IMR-90 (cell line): ENCODE measurements around the gene HOXB6. TPM values are rescaled to one million over a fixed set of nuclear protein-coding genes. Genes with fewer than 3 reads are reported as not detected.

ENCODE experiments used
- ATAC-seq: fragments of 200-7000 bp; cut with Tn5 transposase; 2 replicates; pipeline ENCODE4 v1.9.1; 2020; ENCODE audit warnings: low read depth, mild to moderate bottlenecking, moderate library complexity
- BruUV-seq: library from RNA; stranded (reverse); fragments of 400-500 nt; replicated peaks from 2 replicates; lab custom pipeline; 2021; lab: Mats Ljungman, UMichigan
- CTCF ChIA-PET: fragments of 300-600 bp; formaldehyde crosslinking; extraction: SDS; loops from one replicate; lab custom pipeline; 2021; ENCODE audit warnings: antibody characterized with exemption; lab: Yijun Ruan, JAX
- POLR2A ChIA-PET: fragments of 300-600 bp; sonication (Branson Sonifier 250); formaldehyde crosslinking; loops from one replicate; lab custom pipeline; 2022; ENCODE audit warnings: antibody characterized with exemption; ENCODE audit not compliant: unreplicated experiment; lab: Charles Lee
- DNase-seq: peaks from one replicate; pipeline ENCODE4 v3.0.0; 2013
- H2AFZ ChIP-seq: replicated peaks from 2 replicates; pipeline ENCODE3; 2013; ENCODE audit warnings: low read length, mild to moderate bottlenecking; ENCODE audit not compliant: poor library complexity
- H2AK5ac ChIP-seq: 2 replicates; pipeline ENCODE4 v1.6.1; 2013; ENCODE audit warnings: low read depth, low read length, inconsistent platforms
- H2AK9ac ChIP-seq: replicated peaks from 2 replicates; pipeline ENCODE3; 2013; ENCODE audit warnings: mild to moderate bottlenecking, low read depth, low read length, moderate library complexity; ENCODE audit not compliant: poor library complexity
- H2BK120ac ChIP-seq: 2 replicates; pipeline ENCODE4 v1.6.1; 2013; ENCODE audit warnings: low read depth, low read length, inconsistent platforms
- H2BK15ac ChIP-seq: 3 replicates; pipeline ENCODE4 v1.6.1; 2013; ENCODE audit warnings: low read depth, low read length, inconsistent platforms
- H2BK20ac ChIP-seq: 2 replicates; pipeline ENCODE4 v1.6.1; 2013; ENCODE audit warnings: low read depth, mild to moderate bottlenecking, inconsistent platforms, low read length, moderate library complexity
- H2BK5ac ChIP-seq: 2 replicates; pipeline ENCODE4 v1.6.1; 2013; ENCODE audit warnings: mild to moderate bottlenecking, low read depth, low read length, inconsistent platforms; ENCODE audit not compliant: poor library complexity, severe bottlenecking
- H3K14ac ChIP-seq: replicated peaks from 2 replicates; pipeline ENCODE4 v1.6.1; 2013; ENCODE audit warnings: low read depth, low read length, inconsistent platforms
- H3K18ac ChIP-seq: 2 replicates; pipeline ENCODE4 v1.6.1; 2013; ENCODE audit warnings: low read depth, low read length, control low read depth
- H3K23ac ChIP-seq: 2 replicates; pipeline ENCODE4 v1.6.1; 2013; ENCODE audit warnings: low read depth, low read length, inconsistent platforms
- H3K27ac ChIP-seq: 2 replicates; pipeline ENCODE4 v1.5.1; 2013; ENCODE audit warnings: mild to moderate bottlenecking, control low read depth, low read length; ENCODE audit not compliant: insufficient read depth
- H3K27me3 ChIP-seq: 2 replicates; pipeline ENCODE4 v1.6.1; 2013; ENCODE audit warnings: low read length; ENCODE audit not compliant: control insufficient read depth, insufficient read depth
- H3K36me3 ChIP-seq: 2 replicates; pipeline ENCODE4 v1.6.1; 2013; ENCODE audit warnings: low read length, mixed read lengths; ENCODE audit not compliant: control insufficient read depth, insufficient read depth
- H3K4ac ChIP-seq: 2 replicates; pipeline ENCODE4 v1.6.1; 2013; ENCODE audit warnings: low read depth, low read length, inconsistent platforms
- H3K4me1 ChIP-seq: 2 replicates; pipeline ENCODE4 v1.6.1; 2013; ENCODE audit warnings: low read length, mixed read lengths; ENCODE audit not compliant: control insufficient read depth, insufficient read depth
- H3K4me2 ChIP-seq: 2 replicates; pipeline ENCODE4 v1.6.1; 2013; ENCODE audit warnings: low read depth, mild to moderate bottlenecking, control low read depth, low read length, moderate library complexity
- H3K4me3 ChIP-seq: 2 replicates; pipeline ENCODE4 v1.5.1; 2013; ENCODE audit warnings: low read depth, mild to moderate bottlenecking, control low read depth, low read length, moderate library complexity; ENCODE audit not compliant: insufficient read depth
- H3K56ac ChIP-seq: 2 replicates; pipeline ENCODE4 v1.6.1; 2013; ENCODE audit warnings: low read length, inconsistent platforms; ENCODE audit not compliant: insufficient read depth; ENCODE audit errors: extremely low read depth
- H3K79me1 ChIP-seq, 2 experiments: 2 replicates each; pipeline ENCODE4 v1.6.1; 2013; ENCODE audit warnings: low read length in 2 of 2, inconsistent platforms in 1 of 2, low read depth in 1 of 2
- H3K9ac ChIP-seq: 2 replicates; pipeline ENCODE4 v1.6.1; 2013; ENCODE audit warnings: low read depth, low read length, control low read depth
- H3K9me1 ChIP-seq: 2 replicates; pipeline ENCODE4 v1.6.1; 2013; ENCODE audit warnings: low read length, inconsistent platforms; ENCODE audit not compliant: insufficient read depth
- H3K9me3 ChIP-seq: 2 replicates; pipeline ENCODE4 v1.6.1; 2013; ENCODE audit warnings: low read length; ENCODE audit not compliant: control insufficient read depth, insufficient read depth
- H4K20me1 ChIP-seq: 2 replicates; pipeline ENCODE4 v1.6.1; 2013; ENCODE audit warnings: low read length, inconsistent platforms; ENCODE audit not compliant: insufficient read depth
- H4K5ac ChIP-seq: 2 replicates; pipeline ENCODE4 v1.6.1; 2013; ENCODE audit warnings: mild to moderate bottlenecking, low read depth, low read length, control low read depth
- H4K8ac ChIP-seq, 2 experiments: 2 replicates each; pipeline ENCODE4 v1.6.1; 2013; ENCODE audit warnings: low read depth in 2 of 2, low read length in 2 of 2, control low read depth in 1 of 2, inconsistent platforms in 1 of 2
- H4K91ac ChIP-seq: 2 replicates; pipeline ENCODE4 v1.6.1; 2013; ENCODE audit warnings: low read depth, low read length, inconsistent platforms; ENCODE audit not compliant: insufficient read depth
- WGBS, 2 experiments: methylation state at CpG; one replicate each; pipeline versions ENCODE4 v1.1.5 to v1.1.7; 2013; ENCODE audit warnings: missing lambda C conversion rate in 2 of 2; ENCODE audit not compliant: insufficient read length in 1 of 2; ENCODE audit errors: extremely low coverage in 2 of 2; 5-methylcytosine and 5-hydroxymethylcytosine counted together
- dilution Hi-C: fragments of 300-500 bp; cut with HindIII; formaldehyde crosslinking; loops from one replicate; pipeline ENCODE4 v1.14.3; 2018; ENCODE audit warnings: low sequenced_read_pairs; ENCODE audit not compliant: unreplicated experiment
- in situ Hi-C: fragments of 300-500 bp; cut with MboI; formaldehyde crosslinking; loops from 3 replicates; pipeline ENCODE4 v1.14.3; 2019; ENCODE audit warnings: low sequenced_read_pairs, inconsistent platforms, mixed read lengths
- intact Hi-C: fragments of 100-400 bp; cut with micrococcal nuclease; formaldehyde crosslinking; loops from 2 replicates; pipeline ENCODE4 v1.10.0; 2022
- polyA plus RNA-seq, 3 experiments: library from polyadenylated mRNA; depleted of rRNA; stranded (reverse); fragments of >200 nt; gene quantifications; 2 replicates each; pipeline ENCODE4 v1.2.3, GENCODE V29; 2012; ENCODE audit warnings: low replicate concordance in 1 of 3
- total RNA-seq: library from RNA; depleted of rRNA; stranded (reverse); fragments of >200 nt; gene quantifications from 2 replicates; pipeline ENCODE4 v1.2.3, GENCODE V29; 2012
- TF ChIP-seq, protein P1 (sequence below): fragments of 150-350 bp; IDR thresholded peaks from 2 replicates; pipeline ENCODE4 v1.6.1; 2016; ENCODE audit warnings: low read depth, mild to moderate bottlenecking, low read length, moderate library complexity, borderline replicate concordance

HOXB6 gene
- total and polyA plus RNA-seq, 2 of the 4 experiments (the other 2 are of a cell fraction): 11.1 to 42.2 TPM

DNA sequence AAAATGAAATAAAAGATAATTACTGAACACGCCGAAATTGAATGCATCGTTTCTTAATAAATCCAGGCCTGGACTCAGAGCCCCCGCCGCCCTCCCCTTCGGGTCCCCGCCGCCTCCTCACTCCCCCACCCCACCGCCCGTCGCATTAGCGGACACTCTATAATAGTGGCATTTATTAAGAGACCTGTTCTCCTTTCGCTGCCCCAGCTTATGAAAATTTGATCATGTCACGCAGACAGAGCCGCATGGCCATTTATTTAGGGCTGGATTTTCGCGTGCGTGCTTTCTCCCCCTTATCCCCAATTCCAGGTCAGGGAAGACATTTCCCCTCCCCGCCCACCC is 53.6 kb downstream of the HOXB6 start:
- Histone ChIP-seq H3K9ac (peak overlapping the region; percentile 73), H2BK120ac (peak overlapping the region; percentile 89), H4K8ac (peak overlapping the region; percentile 76 to 89; a peak in 3 of 4 replicates), H4K91ac (peak overlapping the region; percentile 88), H4K20me1 (no peaks in the 10 kb centered on the region), H3K9me1 (no peaks in the 10 kb centered on the region), H2BK20ac (peak overlapping the region; percentile 26; the same call in 1 of the 2 replicates), H3K4me2 (peak overlapping the region; percentile 68), H3K27ac (peak overlapping the region; percentile 96), H3K56ac (0 out of 2 replicates have a peak overlapping the region, but pooled peaks have one; percentile 73), H3K14ac (peak overlapping the region; percentile 83), H3K4me1 (peaks cover 42% of the 10 kb centered on the region), H3K79me1 (peaks cover 4 to 16% of the 10 kb centered on the region in 2 experiments; a peak in 2 of 4 replicates), H2AK9ac (peak overlapping the region; percentile 66), H2BK15ac (no peak overlapping the region; the same call in 2 of the 3 replicates), H3K27me3 (no peaks in the 10 kb centered on the region), H3K36me3 (peaks cover 33% of the 10 kb centered on the region), H3K23ac (peak overlapping the region; percentile 91), H2BK5ac (peak overlapping the region; percentile 93), H3K18ac (peak overlapping the region; percentile 40), H3K4ac (peak overlapping the region; percentile 94), H4K5ac (peak overlapping the region; percentile 9; the same call in 1 of the 2 replicates), H3K9me3 (no peaks in the 10 kb centered on the region), H2AK5ac (peak overlapping the region; percentile 59), H2AFZ (no peak overlapping the region), H3K4me3 (no peak overlapping the region)
- in situ Hi-C loops: no loop called here
- POLR2A ChIA-PET: no interaction called here
- intact Hi-C loops: no loop called here
- dilution Hi-C loops: no loop called here
- TF ChIP-seq, protein P1, sequence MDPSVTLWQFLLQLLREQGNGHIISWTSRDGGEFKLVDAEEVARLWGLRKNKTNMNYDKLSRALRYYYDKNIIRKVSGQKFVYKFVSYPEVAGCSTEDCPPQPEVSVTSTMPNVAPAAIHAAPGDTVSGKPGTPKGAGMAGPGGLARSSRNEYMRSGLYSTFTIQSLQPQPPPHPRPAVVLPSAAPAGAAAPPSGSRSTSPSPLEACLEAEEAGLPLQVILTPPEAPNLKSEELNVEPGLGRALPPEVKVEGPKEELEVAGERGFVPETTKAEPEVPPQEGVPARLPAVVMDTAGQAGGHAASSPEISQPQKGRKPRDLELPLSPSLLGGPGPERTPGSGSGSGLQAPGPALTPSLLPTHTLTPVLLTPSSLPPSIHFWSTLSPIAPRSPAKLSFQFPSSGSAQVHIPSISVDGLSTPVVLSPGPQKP: no peak
- no TSS peak for BruUV-seq
- WGBS, 2 experiments: no CpG with 5 or more reads among the region's 19 CpGs
- no peak for ATAC-seq
- peak; percentile 42 for DNase-seq
- CTCF ChIA-PET: no interaction called here
